GM12892 (cell line): ENCODE results near the gene KPRP.

Experiments
- POLR2A ChIP-seq: IDR thresholded peaks from 2 replicates; pipeline ENCODE4 v1.6.1; 2011; ENCODE audit warnings: low read depth, low read length, control low read depth
- POLR2AphosphoS5 ChIP-seq: IDR thresholded peaks from 2 replicates; pipeline ENCODE4 v1.6.1; 2011; ENCODE audit warnings: low read depth, low read length, control low read depth

DNA sequence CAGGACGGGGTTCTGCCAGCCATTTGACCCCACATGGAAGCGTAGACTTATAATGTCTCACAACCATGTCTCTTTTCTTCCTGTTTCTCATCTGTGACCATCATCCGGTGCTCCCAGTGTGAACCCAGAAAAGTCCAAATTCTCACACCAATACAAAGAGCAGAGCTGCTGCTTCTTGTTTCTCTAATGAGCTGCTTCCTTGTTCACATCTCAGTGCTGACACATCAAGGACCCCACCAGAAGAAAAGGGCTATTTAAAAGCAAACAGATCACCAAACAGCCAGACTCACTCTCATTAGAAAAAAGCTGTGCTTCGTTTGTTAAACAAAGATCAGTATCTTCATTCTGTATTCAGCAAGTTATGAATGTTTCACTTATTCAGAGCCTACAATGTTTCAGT lies 37.9 kb downstream of the KPRP start:
- TF ChIP-seq POLR2AphosphoS5 (no peak), POLR2A (no peak)
